ENCODE results near the gene SPATA13. TPM values are rescaled to one million over a fixed set of nuclear protein-coding genes. Genes with fewer than 3 reads are reported as not detected.
"Not testable (repeated sequence)": the region's sequence is repeated elsewhere in the genome, so short reads cannot be mapped to it uniquely, and the experiment has no call there.

SPATA13 gene
- total RNA-seq, 2 donors from 2014 or later: 8.5 to 8.8 TPM

- not testable (repeated sequence) for DNase-seq (ENCODE audit: low spot score)
- intact Hi-C loops (cut with DNase I): loop anchor here in 1 of 2 donors (5.0 kb wide), 1 partner anchor 427 kb away; no protein-coding TSS in a partner anchor
Measured at GRCh38 chr13:24319641-24320040, 159.1 kb downstream of the SPATA13 start.

- DNase-seq (ENCODE audit: low spot score): not testable (repeated sequence)
- intact Hi-C loops (cut with DNase I): loop anchor here in 1 of 2 donors (5.0 kb wide), 1 partner anchor 429 kb away; no protein-coding TSS in a partner anchor
Measured at GRCh38 chr13:24321416-24321815, 160.9 kb downstream of the SPATA13 start.

- intact Hi-C loops (cut with DNase I): loop anchor here in 1 of 2 donors (5.0 kb wide), 1 partner anchor 430 kb away; no protein-coding TSS in a partner anchor
- not testable (repeated sequence) for DNase-seq (ENCODE audit: low spot score)
Measured at GRCh38 chr13:24322470-24322869, 161.9 kb downstream of the SPATA13 start.

- intact Hi-C loops (cut with DNase I): loop anchor here in 1 of 2 donors (5.0 kb wide), 1 partner anchor 431 kb away; no protein-coding TSS in a partner anchor
- no peak for DNase-seq (ENCODE audit: low spot score)
Measured at GRCh38 chr13:24323036-24323738, 162.7 kb downstream of the SPATA13 start.

DNA sequence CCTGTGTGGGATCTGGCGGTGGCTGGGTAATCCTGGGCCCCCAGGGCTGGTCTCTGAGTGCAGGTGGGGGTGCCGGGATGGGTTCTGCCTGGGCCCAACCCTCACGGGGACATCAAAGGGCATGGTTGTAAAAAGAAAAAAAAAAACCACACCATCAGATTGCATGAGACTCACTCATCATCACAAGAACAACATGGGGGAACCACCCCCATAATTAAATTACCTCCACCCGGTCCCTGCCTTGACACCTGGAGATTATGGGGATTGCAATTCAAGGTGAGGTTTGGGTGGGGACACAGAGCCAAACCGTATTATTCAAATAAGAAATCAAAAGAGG, 163.2 kb downstream of the SPATA13 start:
- no peak for DNase-seq (ENCODE audit: low spot score)
- intact Hi-C loops (cut with DNase I): loop anchor here in 1 of 2 donors (5.0 kb wide), 1 partner anchor 431 kb away; no protein-coding TSS in a partner anchor

DNA sequence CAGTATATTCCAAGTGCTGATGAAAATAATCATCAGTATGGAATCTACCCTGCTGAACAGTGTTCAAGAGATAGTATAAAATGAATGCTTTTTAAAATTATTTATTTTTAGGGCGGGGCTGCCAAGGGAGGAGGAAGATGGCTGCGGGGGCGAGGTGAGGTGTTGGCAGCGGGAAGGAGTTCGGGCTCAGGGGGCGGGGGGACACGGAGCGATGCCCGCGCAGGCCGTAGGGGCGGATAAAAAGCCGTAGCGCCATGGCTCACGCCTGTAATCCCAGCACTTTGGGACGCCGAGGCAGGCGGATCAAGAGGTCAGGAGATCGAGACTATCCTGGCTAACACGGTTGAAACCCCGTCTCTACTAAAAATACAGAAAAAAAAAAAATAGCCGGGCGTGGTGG, 167.1 kb downstream of the SPATA13 start:
- DNase-seq (ENCODE audit: low spot score); intact Hi-C loops (cut with DNase I): not testable (repeated sequence)

DNA sequence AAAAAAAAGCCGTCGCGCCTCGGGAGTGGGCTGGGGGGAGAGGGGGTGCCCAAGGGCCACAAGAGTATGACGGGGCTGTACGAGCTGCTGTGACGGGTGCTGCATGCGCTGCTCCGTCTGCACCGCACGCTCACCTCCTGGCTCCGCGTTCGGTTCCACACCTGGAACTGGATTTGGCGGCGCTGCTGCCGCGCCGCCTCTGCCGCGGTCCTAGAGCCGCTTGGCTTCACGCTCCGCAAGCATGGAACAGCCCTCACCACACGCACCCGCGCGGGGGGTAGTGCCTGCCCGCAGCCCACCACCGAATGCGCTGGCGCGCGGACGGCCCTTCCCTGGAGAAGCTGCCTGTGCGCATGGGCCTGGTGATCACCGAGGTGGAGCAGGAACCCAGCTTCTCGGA, 167.6 kb downstream of the SPATA13 start:
- DNase-seq (ENCODE audit: low spot score): no peak
- intact Hi-C loops (cut with DNase I): no loop called here

GRCh38 chr13:24338721-24339120, 178.2 kb downstream of the SPATA13 start:
- intact Hi-C loops (cut with DNase I): no loop called here
- no peak for DNase-seq (ENCODE audit: low spot score)

GRCh38 chr13:24339937-24340607, 179.6 kb downstream of the SPATA13 start:
- DNase-seq (ENCODE audit: low spot score): no peak
- intact Hi-C loops (cut with DNase I): no loop called here

DNA sequence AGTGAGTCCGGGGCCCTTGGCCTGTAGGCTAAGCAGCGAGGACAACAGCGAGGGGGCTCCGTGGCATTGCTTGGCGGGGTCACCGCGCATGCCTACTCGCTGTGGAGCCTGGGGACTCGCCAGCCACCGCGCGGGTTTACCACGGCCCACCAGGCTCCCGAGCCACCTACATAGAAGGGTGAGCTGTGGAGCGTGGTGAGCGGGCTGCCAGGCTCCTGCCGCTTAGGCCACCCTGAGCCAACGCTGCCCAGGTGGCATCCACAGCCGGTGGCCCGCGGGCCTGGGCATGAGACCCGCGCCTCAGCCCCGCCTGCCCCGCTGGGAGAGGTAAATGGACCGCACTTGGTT, 180.1 kb downstream of the SPATA13 start:
- no peak for DNase-seq (ENCODE audit: low spot score)
- intact Hi-C loops (cut with DNase I): no loop called here

DNA sequence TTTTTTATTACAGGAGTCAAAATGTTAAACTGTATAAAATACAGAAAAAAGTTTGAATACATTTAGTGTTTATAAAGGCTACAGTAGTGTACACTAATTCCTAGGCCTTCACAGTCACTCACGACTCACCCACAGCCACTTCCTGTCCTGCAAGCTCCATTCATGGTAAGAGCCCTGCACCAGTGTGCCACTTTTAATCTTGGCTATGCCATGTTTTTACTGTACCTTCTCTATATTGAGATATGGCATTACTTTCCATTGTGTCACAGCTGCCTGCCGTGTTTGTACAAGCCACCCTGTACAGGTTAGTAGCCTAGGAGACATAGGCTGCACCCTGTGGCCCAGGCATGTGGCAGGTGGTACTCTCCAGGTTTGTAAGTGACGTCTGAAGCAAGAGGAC, 180.9 kb downstream of the SPATA13 start:
- intact Hi-C loops (cut with DNase I): no loop called here
- DNase-seq (ENCODE audit: low spot score): no peak

GRCh38 chr13:24348385-24348784, 187.9 kb downstream of the SPATA13 start:
- no peak for DNase-seq (ENCODE audit: low spot score)
- intact Hi-C loops (cut with DNase I): no loop called here

DNA sequence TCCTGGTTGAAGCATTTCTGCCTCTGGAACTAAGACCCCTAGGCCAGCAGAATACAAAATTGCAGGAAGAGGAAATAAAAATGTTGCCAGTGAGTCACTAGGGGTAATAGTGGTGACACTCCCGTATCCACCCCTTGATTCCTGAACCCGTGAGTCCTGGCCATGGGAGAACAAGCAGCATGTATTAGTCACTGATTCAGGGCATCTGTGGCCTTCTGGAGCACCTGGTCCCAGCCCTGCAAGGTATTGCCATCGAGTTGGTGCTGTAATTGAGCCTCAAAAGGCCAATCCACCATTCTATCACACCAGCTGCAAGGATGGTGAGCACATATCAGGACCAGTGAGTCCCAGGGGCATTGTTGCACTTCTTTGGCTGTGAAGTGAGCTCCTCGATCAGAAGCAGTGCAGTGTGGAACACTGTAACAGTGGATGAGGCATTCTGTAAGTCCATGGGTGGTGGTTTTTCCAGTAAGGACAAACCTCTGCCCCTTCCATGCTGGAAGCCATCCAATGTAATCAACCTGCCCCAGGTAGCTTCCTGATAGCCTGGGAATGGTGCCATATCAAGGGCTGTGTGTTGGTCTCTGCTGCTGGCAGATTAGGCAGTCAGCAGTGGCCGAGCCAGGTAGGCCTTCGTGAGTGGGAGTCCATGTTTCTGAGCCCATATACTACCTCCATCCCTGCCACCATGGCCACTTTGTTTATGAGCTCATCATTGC, 188.4 kb downstream of the SPATA13 start:
- no peak for DNase-seq (ENCODE audit: low spot score)
- intact Hi-C loops (cut with DNase I): no loop called here

DNA sequence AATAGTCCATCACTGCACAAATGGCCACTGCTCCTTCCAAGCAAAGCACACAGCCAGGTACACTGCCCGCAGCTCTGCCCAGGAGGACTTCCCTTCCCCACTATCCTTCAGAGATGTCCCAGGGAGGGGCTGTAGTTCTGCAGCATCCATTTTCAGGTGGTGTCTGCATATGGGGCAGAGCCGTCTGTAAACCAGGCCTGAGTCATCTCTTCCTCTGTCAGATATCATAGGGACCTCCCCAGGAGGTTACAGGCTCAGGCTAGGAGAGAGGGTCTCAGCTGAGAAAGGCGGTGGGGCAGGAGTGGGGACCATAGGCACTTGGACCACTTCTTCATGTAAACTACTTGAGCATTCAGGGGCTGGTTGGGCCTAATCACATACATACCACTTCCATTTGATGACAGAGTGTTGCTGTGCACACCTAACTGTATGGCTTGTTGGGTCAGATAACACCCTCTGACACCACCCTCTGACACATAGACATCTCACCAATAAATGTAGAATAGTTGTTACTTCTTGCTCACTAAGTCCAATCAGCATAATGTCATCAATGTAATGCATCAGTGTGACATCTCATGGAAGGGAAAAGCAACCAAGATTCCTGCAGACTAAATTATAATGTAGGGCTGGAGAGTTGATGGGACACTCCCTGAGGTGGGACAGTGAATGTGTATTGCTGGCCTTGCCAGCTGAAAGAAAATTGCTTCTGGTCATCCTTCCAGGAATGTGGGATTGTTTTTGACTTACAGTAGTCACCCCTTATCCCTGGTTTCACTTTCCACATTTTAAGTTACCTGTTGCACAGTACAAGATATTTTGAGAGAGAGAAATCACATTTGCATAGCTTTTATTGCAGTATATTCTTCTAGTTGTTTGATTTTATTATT, 189.5 kb downstream of the SPATA13 start:
- intact Hi-C loops (cut with DNase I): loop anchor here in 1 of 2 donors (10.0 kb wide), 1 partner anchor 1415 kb away; no protein-coding TSS in a partner anchor
- DNase-seq (ENCODE audit: low spot score): not testable (repeated sequence)

GRCh38 chr13:24351423-24351822, 190.9 kb downstream of the SPATA13 start:
- DNase-seq (ENCODE audit: low spot score): no peak
- intact Hi-C loops (cut with DNase I): loop anchor here in 1 of 2 donors (10.0 kb wide), 1 partner anchor 1417 kb away; no protein-coding TSS in a partner anchor

- DNase-seq (ENCODE audit: low spot score): no peak
- intact Hi-C loops (cut with DNase I): loop anchor here in 1 of 2 donors (10.0 kb wide), 1 partner anchor 1419 kb away; no protein-coding TSS in a partner anchor
Measured at GRCh38 chr13:24353736-24354135, 193.2 kb downstream of the SPATA13 start.

- DNase-seq (ENCODE audit: low spot score): no peak
- intact Hi-C loops (cut with DNase I): loop anchor here in 1 of 2 donors (10.0 kb wide), 1 partner anchor 1420 kb away; no protein-coding TSS in a partner anchor
Measured at GRCh38 chr13:24355103-24355502, 194.6 kb downstream of the SPATA13 start.

DNA sequence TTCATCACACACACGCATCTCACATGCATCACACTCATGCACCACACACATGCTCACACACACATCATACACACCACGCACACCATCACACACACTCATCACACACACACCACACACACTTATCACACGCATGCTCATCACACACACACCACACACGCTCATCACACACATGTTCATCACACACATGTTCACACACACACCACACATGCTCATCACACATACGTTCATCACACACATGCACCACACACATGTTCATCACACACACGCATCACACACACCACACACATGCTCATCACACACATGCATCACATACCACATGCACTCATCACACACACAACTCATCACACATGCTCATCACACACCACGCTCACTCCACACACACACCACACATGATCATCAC, 195.8 kb downstream of the SPATA13 start:
- intact Hi-C loops (cut with DNase I): loop anchor here in 1 of 2 donors (10.0 kb wide), 1 partner anchor 1421 kb away; no protein-coding TSS in a partner anchor
- DNase-seq (ENCODE audit: low spot score): no peak

Data from posterior vena cava (tissue), 2 donors.